Panc1 (cell line): ENCODE measurements around the gene NEK7. TPM values are rescaled to one million over a fixed set of nuclear protein-coding genes. Genes with fewer than 3 reads are reported as not detected.

Experiments
- ATAC-seq: fragments of 200-7000 bp; cut with Tn5 transposase; 2 replicates; pipeline ENCODE4 v1.9.1; 2020; ENCODE audit warnings: mild to moderate bottlenecking, moderate library complexity
- BruUV-seq: library from RNA; stranded (reverse); fragments of 400-500 nt; replicated peaks from 2 replicates; lab custom pipeline; 2021; lab: Mats Ljungman, UMichigan
- CTCF ChIA-PET: fragments of 300-600 bp; sonication (Branson Sonifier 250); formaldehyde crosslinking; loops from one replicate; lab custom pipeline; 2022; ENCODE audit warnings: antibody characterized with exemption; lab: Charles Lee
- POLR2A ChIA-PET: fragments of 300-600 bp; sonication (Branson Sonifier 250); formaldehyde crosslinking; loops from one replicate; lab custom pipeline; 2022; ENCODE audit warnings: antibody characterized with exemption; lab: Charles Lee
- DNase-seq: peaks from one replicate; pipeline ENCODE4 v3.0.0-alpha.2; 2010; ENCODE audit warnings: low read depth, low spot score
- H3K27ac ChIP-seq: 2 replicates; pipeline ENCODE4 v1.5.1; 2011; ENCODE audit warnings: mild to moderate bottlenecking, low read length, inconsistent platforms
- H3K27me3 ChIP-seq: fragments of 200-500 bp; sonication (Bioruptor generic); 2 replicates; pipeline ENCODE4 v1.6.0; 2014; ENCODE audit warnings: low read length, inconsistent platforms; ENCODE audit not compliant: control insufficient read depth, insufficient read depth
- H3K36me3 ChIP-seq: fragments of 200-500 bp; sonication (Bioruptor generic); 2 replicates; pipeline ENCODE4 v1.5.1; 2014; ENCODE audit warnings: inconsistent platforms, mild to moderate bottlenecking, low read length, moderate library complexity; ENCODE audit not compliant: control insufficient read depth, insufficient read depth
- H3K4me1 ChIP-seq: 2 replicates; pipeline ENCODE4 v1.5.1; 2011; ENCODE audit warnings: inconsistent platforms, mild to moderate bottlenecking, low read length, moderate library complexity; ENCODE audit not compliant: control insufficient read depth, insufficient read depth
- H3K4me3 ChIP-seq, 2 experiments: 2 replicates each; pipeline ENCODE4 v1.5.1; 2011 to 2012; ENCODE audit warnings: low read depth in 2 of 2, low read length in 2 of 2, mild to moderate bottlenecking in 2 of 2, inconsistent platforms in 1 of 2, moderate library complexity in 1 of 2
- H3K9me3 ChIP-seq: fragments of 200-500 bp; sonication (Bioruptor generic); 2 replicates; pipeline ENCODE4 v1.5.1; 2014; ENCODE audit warnings: low read depth, mild to moderate bottlenecking, inconsistent platforms, low read length, moderate library complexity; ENCODE audit not compliant: control insufficient read depth, insufficient read depth
- POLR2AphosphoS5 ChIP-seq: IDR thresholded peaks from 2 replicates; pipeline ENCODE4 v1.6.1; 2012; ENCODE audit warnings: mild to moderate bottlenecking, low read depth, low read length, moderate library complexity
- SIN3A ChIP-seq: IDR thresholded peaks from 2 replicates; pipeline ENCODE4 v1.6.1; 2012; ENCODE audit warnings: low read depth, mild to moderate bottlenecking, low read length, moderate library complexity, borderline replicate concordance; ENCODE audit not compliant: insufficient read depth
- TCF7L2 ChIP-seq: IDR thresholded peaks from 2 replicates; pipeline ENCODE4 v1.6.1; 2011; ENCODE audit warnings: mild to moderate bottlenecking, low read depth, low read length, inconsistent platforms
- in situ Hi-C: cut with HindIII; loops from 2 replicates; pipeline ENCODE4 v1.10.0; 2016; ENCODE audit warnings: low sequenced_read_pairs, low pct_unique_long_range_greater_than_20kb
- intact Hi-C: fragments of 100-400 bp; cut with micrococcal nuclease; formaldehyde crosslinking; loops from one replicate; pipeline ENCODE4 v1.10.0; 2022; ENCODE audit not compliant: unreplicated experiment
- total RNA-seq: library from RNA; stranded (reverse); gene quantifications from one replicate; pipeline ENCODE4 v1.2.1, GENCODE V29; 2021; ENCODE audit not compliant: unreplicated experiment
- TF ChIP-seq, protein P1 (sequence below): fragments of 450-650 bp; IDR thresholded peaks from 2 replicates; pipeline ENCODE4 v1.5.1; 2017; ENCODE audit warnings: mild to moderate bottlenecking
- TF ChIP-seq, protein P2 (sequence below), 2 experiments: IDR thresholded peaks; 2 replicates each; pipeline ENCODE4 v1.6.1; 2011 to 2012; ENCODE audit warnings: low read depth in 2 of 2, control low read depth in 1 of 2, low read length in 1 of 2, mild to moderate bottlenecking in 1 of 2, moderate library complexity in 1 of 2; ENCODE audit not compliant: insufficient read depth in 1 of 2

The NEK7 gene
- total RNA-seq, 1 experiment from 2014 or later, result 53.0 TPM

GRCh38 chr1:198160946-198161614 is 4.3 kb downstream of the NEK7 start:
- no peak overlapping the region for H3K4me3 ChIP-seq
- in situ Hi-C loops, result no loop called here
- CTCF ChIA-PET, result no interaction called here

GRCh38 chr1:198161718-198162090 is 4.9 kb downstream of the NEK7 start:
- CTCF ChIA-PET, result no interaction called here
- DNase-seq, result no peak
- TF ChIP-seq, protein P1, sequence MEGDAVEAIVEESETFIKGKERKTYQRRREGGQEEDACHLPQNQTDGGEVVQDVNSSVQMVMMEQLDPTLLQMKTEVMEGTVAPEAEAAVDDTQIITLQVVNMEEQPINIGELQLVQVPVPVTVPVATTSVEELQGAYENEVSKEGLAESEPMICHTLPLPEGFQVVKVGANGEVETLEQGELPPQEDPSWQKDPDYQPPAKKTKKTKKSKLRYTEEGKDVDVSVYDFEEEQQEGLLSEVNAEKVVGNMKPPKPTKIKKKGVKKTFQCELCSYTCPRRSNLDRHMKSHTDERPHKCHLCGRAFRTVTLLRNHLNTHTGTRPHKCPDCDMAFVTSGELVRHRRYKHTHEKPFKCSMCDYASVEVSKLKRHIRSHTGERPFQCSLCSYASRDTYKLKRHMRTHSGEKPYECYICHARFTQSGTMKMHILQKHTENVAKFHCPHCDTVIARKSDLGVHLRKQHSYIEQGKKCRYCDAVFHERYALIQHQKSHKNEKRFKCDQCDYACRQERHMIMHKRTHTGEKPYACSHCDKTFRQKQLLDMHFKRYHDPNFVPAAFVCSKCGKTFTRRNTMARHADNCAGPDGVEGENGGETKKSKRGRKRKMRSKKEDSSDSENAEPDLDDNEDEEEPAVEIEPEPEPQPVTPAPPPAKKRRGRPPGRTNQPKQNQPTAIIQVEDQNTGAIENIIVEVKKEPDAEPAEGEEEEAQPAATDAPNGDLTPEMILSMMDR, result no peak
- TF ChIP-seq TCF7L2 (no peak), SIN3A (no peak), POLR2AphosphoS5 (no peak)
- TF ChIP-seq, protein P2, sequence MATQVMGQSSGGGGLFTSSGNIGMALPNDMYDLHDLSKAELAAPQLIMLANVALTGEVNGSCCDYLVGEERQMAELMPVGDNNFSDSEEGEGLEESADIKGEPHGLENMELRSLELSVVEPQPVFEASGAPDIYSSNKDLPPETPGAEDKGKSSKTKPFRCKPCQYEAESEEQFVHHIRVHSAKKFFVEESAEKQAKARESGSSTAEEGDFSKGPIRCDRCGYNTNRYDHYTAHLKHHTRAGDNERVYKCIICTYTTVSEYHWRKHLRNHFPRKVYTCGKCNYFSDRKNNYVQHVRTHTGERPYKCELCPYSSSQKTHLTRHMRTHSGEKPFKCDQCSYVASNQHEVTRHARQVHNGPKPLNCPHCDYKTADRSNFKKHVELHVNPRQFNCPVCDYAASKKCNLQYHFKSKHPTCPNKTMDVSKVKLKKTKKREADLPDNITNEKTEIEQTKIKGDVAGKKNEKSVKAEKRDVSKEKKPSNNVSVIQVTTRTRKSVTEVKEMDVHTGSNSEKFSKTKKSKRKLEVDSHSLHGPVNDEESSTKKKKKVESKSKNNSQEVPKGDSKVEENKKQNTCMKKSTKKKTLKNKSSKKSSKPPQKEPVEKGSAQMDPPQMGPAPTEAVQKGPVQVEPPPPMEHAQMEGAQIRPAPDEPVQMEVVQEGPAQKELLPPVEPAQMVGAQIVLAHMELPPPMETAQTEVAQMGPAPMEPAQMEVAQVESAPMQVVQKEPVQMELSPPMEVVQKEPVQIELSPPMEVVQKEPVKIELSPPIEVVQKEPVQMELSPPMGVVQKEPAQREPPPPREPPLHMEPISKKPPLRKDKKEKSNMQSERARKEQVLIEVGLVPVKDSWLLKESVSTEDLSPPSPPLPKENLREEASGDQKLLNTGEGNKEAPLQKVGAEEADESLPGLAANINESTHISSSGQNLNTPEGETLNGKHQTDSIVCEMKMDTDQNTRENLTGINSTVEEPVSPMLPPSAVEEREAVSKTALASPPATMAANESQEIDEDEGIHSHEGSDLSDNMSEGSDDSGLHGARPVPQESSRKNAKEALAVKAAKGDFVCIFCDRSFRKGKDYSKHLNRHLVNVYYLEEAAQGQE (IDR thresholded peaks at IDR 0.05; ENCODE audit: insufficient read depth in 1 of 2, low read depth in 2 of 2, low read length in 1 of 2), result no peak
- intact Hi-C loops, result loop anchor here (10.0 kb wide), 1 partner anchor 523 kb away; no protein-coding TSS in a partner anchor
- Histone ChIP-seq H3K9me3 (no peaks in the 10 kb centered on the region), H3K27ac (0 out of 2 replicates have a peak overlapping the region, but pooled peaks have one; percentile 25), H3K4me1 (peaks cover 28% of the 10 kb centered on the region), H3K27me3 (no peaks in the 10 kb centered on the region), H3K36me3 (no peaks in the 10 kb centered on the region), H3K4me3 (no peak overlapping the region)
- POLR2A ChIA-PET, result no interaction called here
- in situ Hi-C loops, result no loop called here
- BruUV-seq, result no TSS peak
- ATAC-seq, result no peak

More at GRCh38 chr1:198160946-198161614, 4.3 kb downstream of the NEK7 start:
- no peaks in the 10 kb centered on the region for H3K36me3 ChIP-seq
- BruUV-seq, result TSS peak; percentile 13
- POLR2A ChIA-PET, result no interaction called here
- peak overlapping the region; percentile 25 for H3K27ac ChIP-seq
- ATAC-seq (no peak), DNase-seq (no peak)
- H3K9me3 ChIP-seq, result no peaks in the 10 kb centered on the region
- no peaks in the 10 kb centered on the region for H3K27me3 ChIP-seq
- intact Hi-C loops, result loop anchor here (10.0 kb wide), 1 partner anchor 524 kb away; no protein-coding TSS in a partner anchor
- H3K4me1 ChIP-seq, result peaks cover 28% of the 10 kb centered on the region
- no peak for TF ChIP-seq TCF7L2
- TF ChIP-seq, protein P2 (IDR thresholded peaks at IDR 0.05; ENCODE audit: insufficient read depth in 1 of 2, low read depth in 2 of 2, low read length in 1 of 2), result no peak
- TF ChIP-seq, protein P1, result no peak
- no peak for TF ChIP-seq POLR2AphosphoS5
- no peak for TF ChIP-seq SIN3A
